ENCODE results near the gene CCDC175.

- TF ChIP-seq CTCF (conservative IDR thresholded peaks at IDR 0.05; ENCODE audit: low read length) (no peak), EZH2phosphoT487 (IDR thresholded peaks at IDR 0.05; ENCODE audit: borderline replicate concordance) (no peak)
Measured at GRCh38 chr14:59600211-59600945, 23.8 kb upstream of the CCDC175 start.
